B cell (primary cell): ENCODE results near the gene AFAP1L1.

Experiments used
- EZH2 ChIP-seq: IDR thresholded peaks from 2 replicates; pipeline ENCODE4 v1.6.1; 2012; ENCODE audit warnings: borderline replicate concordance, low read depth, mild to moderate bottlenecking, moderate library complexity, low read length; ENCODE audit not compliant: insufficient read depth, poor library complexity, severe bottlenecking
- TF ChIP-seq, protein P1 (sequence below): fragments of 200-600 bp; IDR thresholded peaks from one replicate; pipeline ENCODE4 v1.8.0; 2022; ENCODE audit warnings: antibody characterized with exemption, mild to moderate bottlenecking

GRCh38 chr5:149251546-149251945 lies 20.1 kb upstream of the AFAP1L1 start:
- TF ChIP-seq, protein P1, sequence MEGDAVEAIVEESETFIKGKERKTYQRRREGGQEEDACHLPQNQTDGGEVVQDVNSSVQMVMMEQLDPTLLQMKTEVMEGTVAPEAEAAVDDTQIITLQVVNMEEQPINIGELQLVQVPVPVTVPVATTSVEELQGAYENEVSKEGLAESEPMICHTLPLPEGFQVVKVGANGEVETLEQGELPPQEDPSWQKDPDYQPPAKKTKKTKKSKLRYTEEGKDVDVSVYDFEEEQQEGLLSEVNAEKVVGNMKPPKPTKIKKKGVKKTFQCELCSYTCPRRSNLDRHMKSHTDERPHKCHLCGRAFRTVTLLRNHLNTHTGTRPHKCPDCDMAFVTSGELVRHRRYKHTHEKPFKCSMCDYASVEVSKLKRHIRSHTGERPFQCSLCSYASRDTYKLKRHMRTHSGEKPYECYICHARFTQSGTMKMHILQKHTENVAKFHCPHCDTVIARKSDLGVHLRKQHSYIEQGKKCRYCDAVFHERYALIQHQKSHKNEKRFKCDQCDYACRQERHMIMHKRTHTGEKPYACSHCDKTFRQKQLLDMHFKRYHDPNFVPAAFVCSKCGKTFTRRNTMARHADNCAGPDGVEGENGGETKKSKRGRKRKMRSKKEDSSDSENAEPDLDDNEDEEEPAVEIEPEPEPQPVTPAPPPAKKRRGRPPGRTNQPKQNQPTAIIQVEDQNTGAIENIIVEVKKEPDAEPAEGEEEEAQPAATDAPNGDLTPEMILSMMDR = no peak
- TF ChIP-seq EZH2 = no peak
